HG03097 (cell line): Measurements from ENCODE around the gene PAAF1.

ENCODE experiments used
- ATAC-seq: cut with Tn5 transposase; IDR thresholded peaks from one replicate; pipeline ENCODE4 v1.9.1; 2021; ENCODE audit not compliant: unreplicated experiment, low FRiP score

Gene PAAF1

GRCh38 chr11:73969991-73970800 lies 93.4 kb downstream of the PAAF1 start:
- ATAC-seq = no peak

GRCh38 chr11:73971175-73971719 lies 94.4 kb downstream of the PAAF1 start:
- no peak for ATAC-seq

- ATAC-seq = no peak
Observed at GRCh38 chr11:73972187-73972586, 95.4 kb downstream of the PAAF1 start.

GRCh38 chr11:73972620-73973449 lies 96.0 kb downstream of the PAAF1 start:
- no peak for ATAC-seq

- no peak for ATAC-seq
Observed at GRCh38 chr11:73974604-73975478, 98.0 kb downstream of the PAAF1 start.

GRCh38 chr11:73975479-73975757 lies 98.6 kb downstream of the PAAF1 start:
- no peak for ATAC-seq

- ATAC-seq = no peak
Observed at GRCh38 chr11:73976451-73977151, 99.8 kb downstream of the PAAF1 start.

GRCh38 chr11:73977856-73978519 lies 101.2 kb downstream of the PAAF1 start:
- no peak for ATAC-seq

- ATAC-seq = no peak
Observed at GRCh38 chr11:73978576-73979086, 101.8 kb downstream of the PAAF1 start.

GRCh38 chr11:73980001-73980961 lies 103.5 kb downstream of the PAAF1 start:
- ATAC-seq = no peak
